B cell (primary cell): ENCODE measurements around the gene CAMK1D.

ENCODE experiments used
- CTCF ChIP-seq: fragments of 200-600 bp; IDR thresholded peaks from one replicate; pipeline ENCODE4 v1.8.0; 2022; ENCODE audit warnings: antibody characterized with exemption, mild to moderate bottlenecking
- EZH2 ChIP-seq: IDR thresholded peaks from 2 replicates; pipeline ENCODE4 v1.6.1; 2012; ENCODE audit warnings: borderline replicate concordance, low read depth, mild to moderate bottlenecking, moderate library complexity, low read length; ENCODE audit not compliant: insufficient read depth, poor library complexity, severe bottlenecking

- TF ChIP-seq EZH2 = no peak
- TF ChIP-seq CTCF = no peak
Measured at GRCh38 chr10:12876266-12876665, 526.9 kb downstream of the CAMK1D start.
